ENCODE results near the gene ITGA2B.
"Not testable (repeated sequence)": the region's sequence is repeated elsewhere in the genome, so short reads cannot be mapped to it uniquely, and the experiment has no call there.

Gene ITGA2B

DNA sequence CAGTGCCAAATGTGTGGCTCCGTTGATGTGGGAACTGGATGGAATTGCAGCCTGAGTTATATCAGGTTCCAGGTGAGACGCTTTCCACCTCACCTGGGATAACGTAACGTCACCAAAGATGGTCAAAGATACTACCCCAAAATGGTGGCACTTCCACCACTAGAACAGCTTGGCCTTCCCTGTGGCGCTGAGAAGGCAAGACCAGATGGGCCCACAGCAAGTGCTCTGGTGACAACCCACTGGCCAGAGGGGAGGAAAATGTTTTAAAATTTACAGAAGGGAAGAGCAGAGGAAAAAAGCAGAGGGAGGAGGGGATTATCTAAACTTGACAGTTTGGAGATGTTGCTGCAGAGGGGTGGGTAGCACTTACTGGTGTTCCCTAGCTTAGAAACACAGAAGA is 7.5 kb upstream of the ITGA2B start:
- TF ChIP-seq EZH2phosphoT487 (IDR thresholded peaks at IDR 0.05; ENCODE audit: borderline replicate concordance): no peak
- TF ChIP-seq, protein P1, sequence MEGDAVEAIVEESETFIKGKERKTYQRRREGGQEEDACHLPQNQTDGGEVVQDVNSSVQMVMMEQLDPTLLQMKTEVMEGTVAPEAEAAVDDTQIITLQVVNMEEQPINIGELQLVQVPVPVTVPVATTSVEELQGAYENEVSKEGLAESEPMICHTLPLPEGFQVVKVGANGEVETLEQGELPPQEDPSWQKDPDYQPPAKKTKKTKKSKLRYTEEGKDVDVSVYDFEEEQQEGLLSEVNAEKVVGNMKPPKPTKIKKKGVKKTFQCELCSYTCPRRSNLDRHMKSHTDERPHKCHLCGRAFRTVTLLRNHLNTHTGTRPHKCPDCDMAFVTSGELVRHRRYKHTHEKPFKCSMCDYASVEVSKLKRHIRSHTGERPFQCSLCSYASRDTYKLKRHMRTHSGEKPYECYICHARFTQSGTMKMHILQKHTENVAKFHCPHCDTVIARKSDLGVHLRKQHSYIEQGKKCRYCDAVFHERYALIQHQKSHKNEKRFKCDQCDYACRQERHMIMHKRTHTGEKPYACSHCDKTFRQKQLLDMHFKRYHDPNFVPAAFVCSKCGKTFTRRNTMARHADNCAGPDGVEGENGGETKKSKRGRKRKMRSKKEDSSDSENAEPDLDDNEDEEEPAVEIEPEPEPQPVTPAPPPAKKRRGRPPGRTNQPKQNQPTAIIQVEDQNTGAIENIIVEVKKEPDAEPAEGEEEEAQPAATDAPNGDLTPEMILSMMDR (conservative IDR thresholded peaks at IDR 0.05; ENCODE audit: low read length): no peak
- Histone ChIP-seq H4K20me1 (ENCODE audit: insufficient read depth, low read length, poor library complexity, severe bottlenecking) (no peaks in the 10 kb centered on the region), H3K4me2 (ENCODE audit: low read depth, low read length, poor library complexity, severe bottlenecking) (no peak overlapping the region), H3K27me3 (ENCODE audit: insufficient read depth, low read length, poor library complexity, severe bottlenecking) (no peaks in the 10 kb centered on the region), H3K4me1 (ENCODE audit: insufficient read depth, low read length, poor library complexity, severe bottlenecking) (peaks cover 6% of the 10 kb centered on the region), H3K36me3 (ENCODE audit: insufficient read depth, low read length) (peaks cover 43% of the 10 kb centered on the region; the same call in 1 of the 2 replicates), H2AFZ (ENCODE audit: low read length) (no peak overlapping the region), H3K9me3 (ENCODE audit: insufficient read depth, low read depth, low read length) (no peaks in the 10 kb centered on the region), H3F3A (ENCODE audit: low read depth) (no peaks in the 10 kb centered on the region), H3K9ac (ENCODE audit: low read depth, low read length, poor library complexity, severe bottlenecking) (no peak overlapping the region), H3K79me2 (ENCODE audit: insufficient read depth, low read length) (no peaks in the 10 kb centered on the region), H3K9me2 (replicated peaks; ENCODE audit: low read depth, low read length) (no peaks in the 10 kb centered on the region), H3K4me3 (ENCODE audit: low read length, poor library complexity, severe bottlenecking) (no peak overlapping the region)

DNA sequence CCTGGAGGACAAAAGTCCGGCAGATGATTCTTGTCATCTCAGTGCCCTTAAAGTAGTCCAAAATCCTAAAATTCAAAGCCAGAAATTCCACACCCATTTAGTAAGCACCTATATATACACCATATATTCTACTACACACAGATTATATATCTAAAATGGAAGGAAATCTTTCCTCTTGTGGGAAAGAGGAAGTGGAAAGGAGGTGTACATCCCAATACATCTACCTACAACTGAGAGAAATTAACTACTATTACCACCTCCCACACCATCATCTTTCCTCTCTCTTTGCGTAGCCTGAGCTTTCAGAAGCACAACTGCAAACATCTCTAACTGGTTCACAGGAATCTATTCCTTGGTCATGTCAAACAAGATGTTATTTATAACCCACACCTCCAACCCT is 5.4 kb upstream of the ITGA2B start:
- peaks cover 16% of the 10 kb centered on the region for H3K4me1 ChIP-seq (ENCODE audit: insufficient read depth, low read length, poor library complexity, severe bottlenecking)

GRCh38 chr17:44394112-44394511 is 4.7 kb upstream of the ITGA2B start:
- H3F3A ChIP-seq (ENCODE audit: low read depth); H3K9me3 ChIP-seq (ENCODE audit: insufficient read depth, low read depth, low read length); H3K4me2 ChIP-seq (ENCODE audit: low read depth, low read length, poor library complexity, severe bottlenecking); H2AFZ ChIP-seq (ENCODE audit: low read length); H3K9ac ChIP-seq (ENCODE audit: low read depth, low read length, poor library complexity, severe bottlenecking); H3K27me3 ChIP-seq (ENCODE audit: insufficient read depth, low read length, poor library complexity, severe bottlenecking); H3K79me2 ChIP-seq (ENCODE audit: insufficient read depth, low read length); H3K9me2 ChIP-seq (replicated peaks; ENCODE audit: low read depth, low read length); H3K4me3 ChIP-seq (ENCODE audit: low read length, poor library complexity, severe bottlenecking); H4K20me1 ChIP-seq (ENCODE audit: insufficient read depth, low read length, poor library complexity, severe bottlenecking): not testable (repeated sequence)
- peaks cover 24% of the 10 kb centered on the region for H3K4me1 ChIP-seq (ENCODE audit: insufficient read depth, low read length, poor library complexity, severe bottlenecking)
- peaks cover 20% of the 10 kb centered on the region; the same call in 1 of the 2 replicates for H3K36me3 ChIP-seq (ENCODE audit: insufficient read depth, low read length)

More for the DNA sequence above, 5.4 kb upstream of the ITGA2B start:
- Histone ChIP-seq H3K9me2 (replicated peaks; ENCODE audit: low read depth, low read length) (no peaks in the 10 kb centered on the region), H3K4me2 (ENCODE audit: low read depth, low read length, poor library complexity, severe bottlenecking) (no peak overlapping the region), H3K79me2 (ENCODE audit: insufficient read depth, low read length) (no peaks in the 10 kb centered on the region), H2AFZ (ENCODE audit: low read length) (no peak overlapping the region), H3K9ac (ENCODE audit: low read depth, low read length, poor library complexity, severe bottlenecking) (no peak overlapping the region), H3K36me3 (ENCODE audit: insufficient read depth, low read length) (peaks cover 27% of the 10 kb centered on the region; the same call in 1 of the 2 replicates), H4K20me1 (ENCODE audit: insufficient read depth, low read length, poor library complexity, severe bottlenecking) (no peaks in the 10 kb centered on the region), H3K27me3 (ENCODE audit: insufficient read depth, low read length, poor library complexity, severe bottlenecking) (no peaks in the 10 kb centered on the region), H3K4me3 (ENCODE audit: low read length, poor library complexity, severe bottlenecking) (no peak overlapping the region), H3K9me3 (ENCODE audit: insufficient read depth, low read depth, low read length) (no peaks in the 10 kb centered on the region), H3F3A (ENCODE audit: low read depth) (no peaks in the 10 kb centered on the region)
- TF ChIP-seq, protein P1 (conservative IDR thresholded peaks at IDR 0.05; ENCODE audit: low read length): no peak
- TF ChIP-seq EZH2phosphoT487 (IDR thresholded peaks at IDR 0.05; ENCODE audit: borderline replicate concordance): no peak

- H3K79me2 ChIP-seq (ENCODE audit: insufficient read depth, low read length): no peaks in the 10 kb centered on the region
- H3K9ac ChIP-seq (ENCODE audit: low read depth, low read length, poor library complexity, severe bottlenecking): peak overlapping the region; percentile 26
- H3F3A ChIP-seq (ENCODE audit: low read depth): no peaks in the 10 kb centered on the region
- TF ChIP-seq, protein P1 (conservative IDR thresholded peaks at IDR 0.05; ENCODE audit: low read length): no peak
- no peak for TF ChIP-seq EZH2phosphoT487 (IDR thresholded peaks at IDR 0.05; ENCODE audit: borderline replicate concordance)
- peak overlapping the region; percentile 37 for H3K4me3 ChIP-seq (ENCODE audit: low read length, poor library complexity, severe bottlenecking)
- H2AFZ ChIP-seq (ENCODE audit: low read length): peak overlapping the region; percentile 74
- H3K4me1 ChIP-seq (ENCODE audit: insufficient read depth, low read length, poor library complexity, severe bottlenecking): peaks cover 26% of the 10 kb centered on the region
- no peaks in the 10 kb centered on the region for H4K20me1 ChIP-seq (ENCODE audit: insufficient read depth, low read length, poor library complexity, severe bottlenecking)
- no peaks in the 10 kb centered on the region for H3K9me3 ChIP-seq (ENCODE audit: insufficient read depth, low read depth, low read length)
- H3K9me2 ChIP-seq (replicated peaks; ENCODE audit: low read depth, low read length): no peaks in the 10 kb centered on the region
- no peaks in the 10 kb centered on the region for H3K36me3 ChIP-seq (ENCODE audit: insufficient read depth, low read length)
- H3K4me2 ChIP-seq (ENCODE audit: low read depth, low read length, poor library complexity, severe bottlenecking): peak overlapping the region; percentile 49
- H3K27me3 ChIP-seq (ENCODE audit: insufficient read depth, low read length, poor library complexity, severe bottlenecking): no peaks in the 10 kb centered on the region
Measured at GRCh38 chr17:44390250-44390870, 911 bp upstream of the ITGA2B start.

Data from Loucy (cell line).